Immature natural killer cell (primary cell): ENCODE results near the gene SSX2. TPM values are rescaled to one million over a fixed set of nuclear protein-coding genes. Genes with fewer than 3 reads are reported as not detected.
"Not testable (repeated sequence)": the region's sequence is repeated elsewhere in the genome, so short reads cannot be mapped to it uniquely, and the experiment has no call there.

Experiments used
- DNase-seq, 3 donors: peaks; one replicate each; pipeline ENCODE4 v3.0.0; 2022; ENCODE audit warnings: mixed read lengths in 1 of 3
- H3K27ac Mint-ChIP-seq, 6 donors: one replicate each; pipeline ENCODE4 v1.8.0; 2020; ENCODE audit warnings: mixed read lengths in 6 of 6, mild to moderate bottlenecking in 5 of 6, inconsistent platforms in 4 of 6, moderate library complexity in 3 of 6
- H3K27me3 Mint-ChIP-seq, 3 donors: one replicate each; pipeline ENCODE4 v1.8.0; 2020 to 2021; ENCODE audit warnings: low read depth in 3 of 3, mild to moderate bottlenecking in 3 of 3, mixed read lengths in 3 of 3, moderate library complexity in 3 of 3, inconsistent platforms in 1 of 3
- H3K36me3 Mint-ChIP-seq, 3 donors: one replicate each; pipeline ENCODE4 v1.8.0; 2020; ENCODE audit warnings: mixed read lengths in 3 of 3, inconsistent platforms in 2 of 3, mild to moderate bottlenecking in 2 of 3
- H3K4me1 Mint-ChIP-seq, 2 donors: one replicate each; pipeline ENCODE4 v1.8.0; 2020; ENCODE audit warnings: inconsistent platforms in 2 of 2, mild to moderate bottlenecking in 2 of 2, mixed read lengths in 2 of 2, moderate library complexity in 1 of 2
- H3K4me3 Mint-ChIP-seq, 5 donors: one replicate each; pipeline ENCODE4 v1.8.0; 2020; ENCODE audit warnings: mild to moderate bottlenecking in 5 of 5, mixed read lengths in 5 of 5, inconsistent platforms in 3 of 5, moderate library complexity in 3 of 5
- H3K9me3 Mint-ChIP-seq, 6 donors: one replicate each; pipeline ENCODE4 v1.8.0; 2020; ENCODE audit warnings: mild to moderate bottlenecking in 6 of 6, mixed read lengths in 6 of 6, inconsistent platforms in 4 of 6, moderate library complexity in 3 of 6
- polyA plus RNA-seq, 3 donors: library from polyadenylated mRNA; unstranded; fragments of 300-500 nt; fragmentation: Illumina TruSeq; gene quantifications; one replicate each; pipeline ENCODE4 v1.2.3, GENCODE V29; 2021

SSX2 gene
- not detected for polyA plus RNA-seq

GRCh38 chrX:52707078-52707477 lies at the start of gene SSX2:
SSX2 (minus strand) TSS chrX:52707178; CDS start chrX:52705749, 1,429 bp downstream.
- DNase-seq, H3K36me3 Mint-ChIP-seq, H3K27me3 Mint-ChIP-seq, H3K4me1 Mint-ChIP-seq, H3K9me3 Mint-ChIP-seq, H3K4me3 Mint-ChIP-seq, H3K27ac Mint-ChIP-seq: not testable (repeated sequence)

- not testable (repeated sequence) for H3K27me3 Mint-ChIP-seq, H3K27ac Mint-ChIP-seq, DNase-seq, H3K9me3 Mint-ChIP-seq, H3K4me3 Mint-ChIP-seq, H3K4me1 Mint-ChIP-seq, H3K36me3 Mint-ChIP-seq
These were observed 44.0 kb upstream of the SSX2 start, which contains the start of gene SSX2B for GRCh38 chrX:52750952-52751351. SSX2B (plus strand) TSS chrX:52751252; CDS start chrX:52752681, 1,429 bp downstream.

- H3K9me3 Mint-ChIP-seq, H3K27me3 Mint-ChIP-seq, DNase-seq, H3K27ac Mint-ChIP-seq, H3K4me1 Mint-ChIP-seq, H3K4me3 Mint-ChIP-seq, H3K36me3 Mint-ChIP-seq: not testable (repeated sequence)
These were observed 14.9 kb downstream of the SSX2 start for GRCh38 chrX:52692034-52692433.

- not testable (repeated sequence) for H3K4me3 Mint-ChIP-seq, DNase-seq, H3K9me3 Mint-ChIP-seq, H3K4me1 Mint-ChIP-seq, H3K27ac Mint-ChIP-seq, H3K27me3 Mint-ChIP-seq, H3K36me3 Mint-ChIP-seq
These were observed 44.8 kb downstream of the SSX2 start for GRCh38 chrX:52662218-52662617.

GRCh38 chrX:52655475-52655874 lies 51.5 kb downstream of the SSX2 start:
- DNase-seq, H3K27ac Mint-ChIP-seq, H3K9me3 Mint-ChIP-seq, H3K4me1 Mint-ChIP-seq, H3K4me3 Mint-ChIP-seq, H3K36me3 Mint-ChIP-seq: not testable (repeated sequence)
- H3K27me3 Mint-ChIP-seq: peaks cover 0 to 18% (median 0%) of the 10 kb centered on the region in 3 donors

- not testable (repeated sequence) for H3K4me3 Mint-ChIP-seq
These were observed 52.2 kb downstream of the SSX2 start, which contains the start of gene SSX7 for GRCh38 chrX:52654800-52655199. SSX7 (minus strand) TSS chrX:52654900; CDS start chrX:52653472, 1,428 bp downstream.

GRCh38 chrX:52650676-52651075 lies 56.3 kb downstream of the SSX2 start:
- H3K27me3 Mint-ChIP-seq: peaks cover 2 to 14% (median 5%) of the 10 kb centered on the region in 3 donors
- not testable (repeated sequence) for H3K4me1 Mint-ChIP-seq, H3K9me3 Mint-ChIP-seq, H3K27ac Mint-ChIP-seq, H3K36me3 Mint-ChIP-seq, DNase-seq, H3K4me3 Mint-ChIP-seq

More at GRCh38 chrX:52654800-52655199, 52.2 kb downstream of the SSX2 start, which contains the start of gene SSX7:
- not testable (repeated sequence) for DNase-seq, H3K9me3 Mint-ChIP-seq, H3K36me3 Mint-ChIP-seq, H3K4me1 Mint-ChIP-seq, H3K27ac Mint-ChIP-seq
- peaks cover 0 to 22% (median 0%) of the 10 kb centered on the region in 3 donors for H3K27me3 Mint-ChIP-seq

GRCh38 chrX:52648956-52649355 lies 58.0 kb downstream of the SSX2 start:
- H3K27me3 Mint-ChIP-seq: peaks cover 2 to 14% (median 5%) of the 10 kb centered on the region in 3 donors
- H3K4me1 Mint-ChIP-seq, H3K4me3 Mint-ChIP-seq, DNase-seq, H3K9me3 Mint-ChIP-seq, H3K36me3 Mint-ChIP-seq, H3K27ac Mint-ChIP-seq: not testable (repeated sequence)

Other genes with a start within 250 kb of the SSX2 start
- gene XAGE1A, start 211.4 kb downstream of the SSX2 start, polyA plus RNA-seq: not detected
- not detected for gene XAGE1B, start 190.1 kb downstream of the SSX2 start, polyA plus RNA-seq
- not detected for gene SSX7, start 52.3 kb downstream of the SSX2 start, polyA plus RNA-seq
- gene SSX2B, start 44.1 kb upstream of the SSX2 start, polyA plus RNA-seq: not detected
- not detected for gene SPANXN5, start 90.2 kb upstream of the SSX2 start, polyA plus RNA-seq
- gene XAGE5, start 104.1 kb upstream of the SSX2 start, polyA plus RNA-seq: not detected
- not detected for gene XAGE3, start 160.9 kb upstream of the SSX2 start, polyA plus RNA-seq
- 10 to 100 TPM in 1 of 3 donors, 1 to 10 TPM in 2; 3.0 to 12.2 (median 6.9) TPM for gene FAM156B, start 190.2 kb upstream of the SSX2 start, polyA plus RNA-seq